Stimulated activated CD8-positive, alpha-beta memory T cell treated with anti-CD3 and anti-CD28 coated beads, Interleukin-4, amount 100 ng/mL, for 24 hours (primary cell): Measurements from ENCODE around the gene MCMBP.
"Not testable (repeated sequence)": the region's sequence is repeated elsewhere in the genome, so short reads cannot be mapped to it uniquely, and the experiment has no call there.

Experiments used
- DNase-seq: peaks from one replicate; pipeline ENCODE4 v3.0.0-alpha.2; 2020; ENCODE audit warnings: low read depth

MCMBP gene

DNA sequence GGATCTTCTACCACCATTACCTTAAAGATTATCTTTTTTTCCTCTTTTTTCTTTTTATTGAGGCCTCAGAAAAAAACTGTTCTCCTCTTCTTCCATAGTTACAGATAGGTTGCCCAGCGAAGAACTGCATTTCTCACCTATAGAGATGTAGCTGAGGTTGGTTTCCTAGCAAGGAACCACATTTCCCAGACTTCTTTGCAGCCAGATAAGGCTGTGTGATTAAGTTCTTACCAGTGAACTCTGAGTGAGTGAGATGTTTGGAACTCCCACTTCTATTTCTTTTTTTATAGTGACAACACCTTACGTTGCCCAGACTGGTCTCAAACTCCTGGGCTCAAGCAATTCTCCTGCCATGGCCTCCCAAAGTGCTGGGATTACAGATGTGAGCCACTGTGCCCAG is 5.9 kb upstream of the MCMBP start:
- no peak for DNase-seq

DNA sequence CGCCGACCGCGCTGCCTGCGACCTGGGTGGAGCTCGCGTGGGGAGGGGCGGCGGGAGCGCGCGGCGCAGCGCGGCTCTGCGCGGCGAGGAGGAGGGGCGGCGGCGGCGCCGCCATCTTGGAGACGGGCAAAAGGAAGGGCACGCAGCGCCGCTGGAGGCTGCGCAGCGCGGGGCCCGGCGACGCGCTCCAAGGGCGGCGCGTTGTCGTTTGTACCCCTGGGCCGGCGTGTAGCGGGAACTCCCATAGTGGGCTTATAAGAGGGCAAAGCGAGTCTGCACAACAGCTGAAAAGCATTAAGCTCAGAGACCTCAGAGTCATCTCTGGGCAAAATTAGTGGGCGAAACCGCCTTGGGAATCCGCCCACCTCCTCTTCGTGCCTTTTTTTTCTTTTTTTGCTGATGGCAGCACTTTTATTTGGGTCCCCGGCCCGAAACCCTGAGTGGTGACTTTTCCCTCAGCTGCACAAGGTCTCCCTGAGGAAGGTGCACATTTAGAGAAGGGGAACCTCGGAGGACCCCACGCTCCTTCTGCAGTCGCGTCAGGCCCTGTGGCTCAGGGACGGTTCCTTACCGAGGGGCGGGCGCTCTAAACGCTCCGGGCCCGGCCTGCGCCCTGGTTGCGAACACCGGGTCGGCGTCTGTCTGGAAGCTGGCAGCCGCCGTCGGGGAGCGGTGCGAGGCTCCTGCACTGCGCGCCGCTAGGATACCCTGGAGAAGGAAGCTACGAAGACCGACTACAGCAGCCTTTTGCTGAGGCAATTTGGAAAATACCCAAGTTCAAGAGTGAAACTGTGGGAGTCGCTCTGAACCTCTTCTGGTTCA is 428 bp upstream of the MCMBP start:
- DNase-seq, result peak; percentile 83

DNA sequence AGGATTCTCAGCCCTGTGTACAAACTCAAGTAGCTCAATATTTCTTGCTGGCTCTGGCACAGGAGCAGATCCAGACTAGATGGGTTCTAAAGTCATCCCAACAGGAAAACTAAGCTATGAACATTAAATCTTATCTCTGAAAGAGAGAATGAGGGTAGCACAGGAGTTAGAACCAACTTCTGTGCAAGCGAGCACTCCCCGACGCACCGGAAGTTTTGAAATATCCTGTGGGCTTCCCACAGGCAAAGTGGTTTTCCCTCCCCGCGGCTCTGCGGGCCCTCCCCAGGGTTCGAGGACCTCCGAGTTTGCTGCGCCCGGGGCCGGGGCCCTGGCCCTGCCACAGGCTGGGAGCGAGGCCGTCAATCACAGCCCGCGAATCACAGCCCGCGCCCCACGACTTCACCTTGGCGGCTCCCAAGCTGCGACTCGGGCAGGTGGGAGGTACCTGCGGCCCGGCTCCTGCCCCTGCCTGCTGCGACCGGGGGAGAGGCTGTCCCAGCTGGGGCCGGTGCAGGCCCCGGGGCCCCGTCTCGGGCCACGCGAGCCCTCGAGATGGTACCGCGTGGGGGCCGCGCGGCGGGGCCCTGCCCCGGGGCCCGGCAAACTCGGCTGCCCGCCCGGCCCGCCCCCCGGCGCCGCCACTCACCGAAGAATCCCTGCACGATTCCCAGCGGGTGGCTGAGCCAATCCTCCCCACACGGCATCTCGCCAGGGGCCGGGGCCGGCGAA is 598 bp downstream of the MCMBP start:
- peak; percentile 31 for DNase-seq

DNA sequence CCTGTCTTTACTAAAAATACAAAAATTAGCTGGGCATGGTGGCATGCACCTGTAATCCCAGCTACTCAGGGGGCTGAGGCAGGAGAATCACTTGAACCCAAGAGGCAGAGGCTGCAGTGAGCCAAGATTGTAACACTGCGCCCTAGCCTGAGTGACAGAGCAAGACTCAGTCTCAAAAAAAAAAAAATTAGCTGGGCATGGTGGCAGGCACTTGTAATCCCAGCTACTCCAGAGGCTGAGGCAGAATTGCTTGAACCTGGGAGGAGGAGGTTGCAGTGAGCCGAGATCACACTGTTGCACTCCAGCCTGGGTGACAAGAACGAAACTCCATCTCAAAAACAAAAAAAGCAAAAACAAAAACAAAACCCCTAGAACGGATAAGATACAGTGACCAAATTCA is 3.2 kb downstream of the MCMBP start:
- DNase-seq, result not testable (repeated sequence)

DNA sequence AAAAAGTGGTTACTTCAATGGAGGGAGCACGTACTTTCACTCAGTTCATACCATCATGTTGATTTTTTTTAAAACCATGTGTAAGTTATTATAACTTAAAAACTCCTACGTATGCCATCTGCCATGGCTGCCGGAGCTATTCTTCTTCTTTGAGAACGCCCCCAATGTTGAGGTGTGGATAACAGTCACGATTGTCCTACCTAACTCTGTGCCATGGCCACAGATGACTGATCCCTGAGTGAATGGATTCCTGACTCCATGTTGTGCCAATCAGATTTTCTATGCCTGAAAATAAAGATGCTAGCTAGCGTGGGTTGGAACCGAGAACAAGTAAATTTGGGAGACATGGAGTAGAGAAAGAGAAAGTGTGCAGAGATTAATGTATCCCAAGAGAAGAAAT is 5.3 kb downstream of the MCMBP start:
- DNase-seq, result no peak

DNA sequence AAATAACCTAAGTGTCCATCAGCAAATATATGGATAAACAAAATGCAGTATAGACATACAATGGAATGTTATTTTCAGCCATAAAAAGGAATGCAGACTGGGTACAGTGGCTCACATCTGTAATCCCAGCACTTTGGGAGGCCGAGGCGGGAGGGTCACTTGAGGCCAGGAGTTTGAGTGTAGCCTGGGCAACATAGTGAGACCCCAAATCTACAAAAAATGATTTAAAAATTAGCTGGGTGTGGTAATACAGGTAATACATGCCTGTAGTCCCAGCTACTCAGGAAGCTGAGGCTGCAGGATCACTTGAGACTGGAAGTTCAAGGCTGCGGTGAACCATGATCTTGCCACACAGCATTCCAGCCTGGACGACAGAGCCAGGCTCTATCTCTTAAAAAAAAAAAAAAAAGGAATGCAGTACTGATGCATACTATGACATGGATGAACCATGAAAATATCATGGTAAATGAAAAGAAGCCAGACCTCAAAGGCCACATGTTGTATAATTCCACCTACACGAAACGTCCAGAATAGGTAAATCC is 6.9 kb downstream of the MCMBP start:
- DNase-seq, result no peak

DNA sequence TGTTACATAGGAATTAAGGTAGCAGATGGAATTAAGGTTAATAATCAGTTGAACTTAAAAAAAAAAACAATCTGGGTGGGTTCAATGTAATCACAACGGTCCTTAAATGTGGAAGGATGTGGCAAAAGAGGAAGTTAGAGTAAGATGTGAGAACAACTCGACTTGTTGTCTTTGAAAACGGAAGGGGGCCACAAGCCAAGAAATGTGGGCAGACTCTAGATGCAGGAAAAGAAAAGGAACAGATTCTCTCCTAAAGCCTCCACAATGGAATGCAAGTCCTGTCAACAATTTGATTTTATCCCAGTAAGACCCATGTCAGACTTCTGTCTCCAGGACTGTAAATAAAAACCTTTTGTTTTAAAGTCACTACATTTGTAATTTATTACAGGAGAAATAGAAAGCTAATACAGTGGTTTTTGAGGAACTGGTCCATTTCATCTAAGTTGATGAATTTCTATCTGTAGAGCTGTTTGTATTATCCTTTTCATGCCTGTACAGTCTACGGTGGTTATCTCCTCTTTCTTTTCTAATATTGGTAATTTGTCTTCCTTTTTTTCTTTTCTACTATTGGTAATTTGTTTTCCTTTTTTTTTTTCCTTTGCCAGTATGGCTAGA is 8.6 kb downstream of the MCMBP start:
- no peak for DNase-seq

DNA sequence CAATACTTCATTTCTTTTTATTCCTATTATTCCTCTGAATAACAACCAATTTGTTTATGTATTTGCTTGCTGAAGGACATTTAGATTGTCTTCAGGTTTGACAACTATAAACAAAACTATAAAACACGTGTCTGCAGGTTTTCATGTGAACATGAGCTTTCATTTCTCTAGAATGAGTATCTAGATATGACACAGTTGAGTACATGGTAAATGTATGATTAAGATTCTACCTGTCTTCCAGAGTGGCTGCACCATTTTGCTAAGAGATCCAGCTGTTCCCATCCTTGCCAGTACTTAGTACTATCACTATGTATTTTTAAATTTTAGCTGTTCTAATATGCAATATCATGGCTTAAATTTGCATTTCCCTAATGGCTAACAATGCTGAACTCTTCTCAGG is 10.1 kb downstream of the MCMBP start:
- no peak for DNase-seq

DNA sequence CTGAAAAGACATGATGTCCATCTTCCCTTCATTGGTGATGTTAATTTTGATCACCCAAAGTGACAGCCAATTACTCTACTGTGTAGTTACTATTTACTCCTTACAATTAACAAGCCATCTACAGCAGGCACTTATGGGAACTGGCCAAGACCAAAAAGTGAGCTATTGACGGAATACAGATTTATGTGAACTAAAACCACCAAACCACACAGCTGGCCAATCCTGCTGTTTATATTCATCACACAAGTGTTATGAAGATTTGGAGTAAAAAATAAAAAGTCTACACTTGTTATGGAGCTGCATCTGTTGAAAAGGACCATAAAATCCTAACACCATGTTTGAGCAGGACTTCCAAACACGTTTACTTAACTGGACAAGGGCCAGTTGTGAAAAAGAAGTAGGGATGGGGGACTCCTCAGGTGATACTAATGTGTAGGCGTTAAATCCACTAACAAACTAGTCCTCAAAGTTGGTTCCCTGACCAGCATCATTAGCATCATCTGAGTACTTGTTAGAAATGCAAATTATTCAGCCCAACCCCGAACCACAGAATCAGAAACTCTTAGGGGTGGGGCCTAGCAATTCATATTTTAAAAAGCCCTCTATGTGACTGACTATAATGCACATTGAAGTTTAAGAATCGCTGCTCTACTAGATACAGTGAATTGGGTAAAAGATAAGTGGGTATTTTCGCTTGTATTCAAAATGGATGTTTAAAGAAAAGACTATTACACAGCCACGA is 11.6 kb downstream of the MCMBP start:
- DNase-seq, result no peak

DNA sequence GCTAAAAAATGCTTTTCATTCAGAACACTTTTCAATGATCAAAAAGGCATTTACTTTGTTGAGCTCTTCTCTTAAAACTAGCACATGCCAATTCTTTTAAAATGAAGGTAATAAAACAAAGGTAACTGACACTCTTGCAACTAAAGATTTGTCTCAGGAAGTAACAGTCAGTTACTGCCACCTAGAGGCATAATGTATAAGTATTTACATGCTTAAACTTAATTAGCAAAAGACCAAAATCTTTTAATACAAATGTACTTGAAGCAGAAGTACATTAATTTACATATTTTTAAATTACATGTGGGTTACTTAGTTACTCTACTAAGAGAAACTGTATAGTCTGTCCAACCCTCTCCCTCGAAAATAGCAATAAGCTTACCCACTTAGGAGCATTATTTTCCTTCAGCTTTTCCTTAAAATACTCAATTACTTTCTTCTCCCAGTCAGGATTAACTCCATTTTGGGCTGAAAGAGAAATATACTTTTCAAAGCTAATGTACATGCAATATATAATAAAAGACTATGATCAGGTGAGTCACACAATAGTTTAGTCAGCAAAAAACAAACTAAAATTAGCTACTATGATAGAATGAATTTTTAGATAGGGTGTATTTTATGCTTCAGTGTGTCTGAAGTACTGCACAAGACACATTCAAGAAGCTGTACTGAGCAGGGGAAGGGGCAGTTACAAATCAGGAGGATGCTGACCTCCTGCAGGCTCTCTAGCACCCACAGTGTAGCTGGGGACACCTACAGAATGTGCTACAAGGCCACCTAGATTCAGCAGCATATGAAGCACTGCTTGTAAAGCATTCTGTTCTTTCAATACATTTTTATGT is 13.0 kb downstream of the MCMBP start:
- DNase-seq, result no peak

DNA sequence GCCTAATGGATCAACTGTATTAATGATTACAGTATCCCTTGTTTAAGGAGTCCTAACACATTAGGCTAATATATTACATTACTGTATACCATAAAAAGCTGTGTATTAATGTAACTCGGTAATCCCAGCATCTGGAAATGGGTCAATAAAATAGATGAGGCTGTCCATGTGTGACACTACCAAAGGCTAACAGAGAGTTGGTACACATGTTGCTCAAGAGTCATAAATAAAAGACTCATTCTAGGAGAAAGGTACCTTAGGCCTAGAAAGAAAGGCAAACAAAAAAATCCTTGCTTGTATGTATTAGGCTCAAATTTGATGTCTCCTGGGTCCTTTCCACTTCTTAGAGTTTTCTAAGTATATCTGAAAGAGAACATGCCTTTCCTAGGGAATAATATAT is 14.6 kb downstream of the MCMBP start:
- no peak for DNase-seq

DNA sequence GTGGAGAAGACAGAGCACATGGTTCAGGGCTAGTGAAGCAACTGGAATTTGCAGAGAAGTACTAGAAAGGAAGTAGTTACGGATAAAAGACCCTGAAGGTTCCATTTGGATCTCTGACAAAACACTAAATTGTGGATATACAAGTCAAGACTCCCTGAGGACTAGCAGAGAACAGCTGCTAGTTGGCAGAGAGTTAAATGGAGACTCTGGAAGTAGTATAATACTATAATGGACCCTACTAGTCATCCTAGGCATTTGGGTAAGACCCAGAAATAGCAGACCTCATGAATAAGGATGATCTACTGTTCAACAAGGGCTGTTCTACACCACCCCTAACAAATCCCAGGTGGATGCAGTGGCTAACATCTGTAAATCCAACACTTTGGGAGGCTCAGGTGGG is 19.1 kb downstream of the MCMBP start:
- DNase-seq, result no peak

DNA sequence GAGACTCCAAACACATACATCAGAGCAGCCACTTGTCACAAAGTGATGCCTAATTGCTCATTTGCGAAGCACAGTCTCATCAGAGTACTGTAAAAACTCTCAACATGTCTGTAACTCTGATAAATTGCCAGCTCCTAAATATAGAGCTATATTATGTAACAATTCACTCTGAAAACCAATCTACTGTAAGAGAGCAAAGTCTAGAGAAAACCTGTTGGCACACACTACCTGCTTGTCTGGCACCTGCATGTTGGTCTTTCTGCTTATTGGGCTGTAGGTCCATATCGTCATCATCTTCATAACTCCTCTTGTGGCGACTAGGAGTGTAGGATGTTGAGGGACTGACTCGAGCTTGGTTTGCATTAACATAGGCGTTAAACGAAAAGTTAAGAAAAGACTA is 19.8 kb downstream of the MCMBP start:
- no peak for DNase-seq

DNA sequence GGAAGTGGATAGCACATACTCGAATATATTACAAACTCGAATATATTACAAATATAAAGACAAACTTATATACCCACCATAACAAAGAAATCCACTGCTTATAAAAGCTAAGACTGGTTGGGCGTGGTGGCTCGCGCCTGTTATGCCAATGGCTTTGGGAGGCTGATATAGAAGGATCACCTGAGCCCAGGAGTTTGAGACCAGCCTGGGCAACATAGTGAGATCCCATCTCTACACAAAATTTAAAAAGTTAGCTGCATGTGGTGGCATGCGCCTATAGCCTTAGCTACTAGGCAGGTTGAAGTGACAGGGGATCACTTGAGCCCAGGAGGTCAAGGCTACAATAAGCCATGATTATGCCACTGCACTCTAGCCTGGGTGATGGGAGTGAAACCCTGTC is 20.4 kb downstream of the MCMBP start:
- no peak for DNase-seq

DNA sequence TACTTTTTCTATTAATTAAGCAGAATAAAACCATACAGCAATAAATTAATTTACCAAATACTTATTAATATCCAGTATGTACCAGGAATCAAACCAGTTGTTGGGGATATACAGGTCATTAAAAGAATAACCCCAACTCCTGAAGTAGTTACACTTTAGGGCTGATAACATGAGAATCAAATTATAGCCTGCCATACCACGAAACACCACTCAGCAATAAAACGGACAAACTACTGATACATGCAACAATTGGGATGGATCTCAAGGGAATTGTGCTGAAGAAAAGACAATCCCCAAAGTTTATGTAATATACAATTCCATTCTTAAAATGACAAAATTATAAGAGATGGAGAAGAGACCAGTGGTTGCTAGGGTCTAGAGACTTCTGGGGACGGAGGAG is 22.7 kb downstream of the MCMBP start:
- no peak for DNase-seq

DNA sequence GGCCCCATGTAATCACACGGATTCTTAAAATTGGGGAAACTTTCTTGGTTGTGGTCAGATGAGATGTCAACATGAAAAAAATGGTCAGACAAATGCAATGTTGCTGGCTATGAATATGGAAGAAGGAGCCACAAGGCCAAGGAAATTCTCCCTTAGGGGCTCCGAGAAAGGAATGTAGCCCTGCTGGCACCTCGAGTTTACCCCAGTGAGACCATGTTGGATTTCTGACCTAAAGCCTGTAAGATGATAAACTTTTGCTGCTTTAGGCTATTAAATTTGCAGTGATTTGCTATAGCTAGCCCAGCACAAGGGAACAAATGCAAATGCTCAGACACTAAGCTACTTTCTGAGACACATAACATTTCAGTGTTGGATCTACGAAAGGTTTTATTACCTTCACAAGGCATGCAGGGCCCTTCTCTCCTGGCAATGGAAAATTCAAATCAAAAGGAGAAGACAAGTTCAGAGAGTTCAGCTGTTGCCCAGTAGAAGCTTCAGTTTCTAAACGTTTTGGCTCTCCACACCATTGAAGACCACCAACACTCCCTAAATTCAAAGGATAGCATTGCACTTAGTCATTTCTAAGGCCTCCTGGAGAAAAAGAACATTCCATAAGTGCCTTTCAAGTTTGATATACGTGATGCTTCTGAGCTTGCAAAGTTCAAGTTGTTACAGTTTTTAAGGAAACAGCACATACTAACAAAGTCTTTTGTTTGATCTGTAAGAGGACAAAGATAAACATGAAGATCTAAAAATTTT is 23.4 kb downstream of the MCMBP start:
- DNase-seq, result no peak

DNA sequence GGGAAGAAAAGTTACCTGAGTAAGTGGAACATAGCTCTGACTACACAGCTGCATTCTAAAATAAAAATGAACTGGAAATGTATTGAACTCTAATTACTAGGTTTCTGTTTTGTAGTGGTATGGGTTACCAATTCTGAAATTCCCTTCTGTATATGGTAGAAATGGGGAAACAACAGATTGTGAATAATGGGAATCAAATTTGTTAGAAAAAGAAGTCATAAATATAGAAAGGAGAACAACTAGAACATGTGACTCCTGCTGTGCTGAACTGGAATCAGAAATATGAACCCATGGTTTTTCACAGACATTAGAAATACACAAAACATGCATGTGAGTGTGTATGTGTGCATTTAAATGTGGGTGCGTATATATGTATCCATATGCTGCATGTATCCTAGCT is 27.0 kb downstream of the MCMBP start:
- DNase-seq, result no peak

DNA sequence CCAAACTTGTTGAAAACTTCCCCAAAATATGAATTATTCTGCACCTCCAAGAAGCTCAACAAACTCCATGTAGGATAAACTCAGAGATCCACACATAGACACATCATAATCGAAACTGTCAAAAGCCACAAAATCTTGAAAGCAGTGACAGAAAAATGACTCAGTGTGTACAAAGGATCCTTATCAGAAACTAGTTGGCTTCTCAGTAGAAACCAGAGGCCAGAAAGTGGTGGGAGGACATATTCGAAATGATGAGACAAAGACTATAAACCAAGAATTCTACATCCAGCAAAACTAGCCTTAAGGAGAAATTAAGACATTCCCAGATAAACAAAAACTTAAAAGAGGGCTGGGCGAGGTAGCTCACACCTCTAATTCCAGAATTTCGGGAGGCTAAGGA is 38.5 kb downstream of the MCMBP start:
- no peak for DNase-seq

DNA sequence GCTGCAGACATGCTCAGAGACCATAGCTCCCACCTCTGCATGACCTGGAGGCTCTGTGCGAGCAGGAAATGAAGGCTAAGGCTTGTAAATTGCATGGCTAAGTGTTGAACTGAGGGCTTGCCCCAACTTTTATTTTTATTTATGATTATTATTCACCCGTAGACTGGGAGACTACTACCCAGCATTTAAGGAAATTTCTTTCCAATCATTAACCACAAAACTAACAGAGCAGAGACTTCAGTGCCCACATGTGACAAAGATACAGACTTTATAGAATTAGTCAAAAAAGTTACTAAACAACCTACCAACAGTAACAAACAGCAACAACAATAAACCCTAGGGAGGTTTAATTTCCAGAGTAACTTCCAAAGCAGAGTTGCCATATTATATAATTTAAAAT is 39.7 kb downstream of the MCMBP start:
- no peak for DNase-seq

DNA sequence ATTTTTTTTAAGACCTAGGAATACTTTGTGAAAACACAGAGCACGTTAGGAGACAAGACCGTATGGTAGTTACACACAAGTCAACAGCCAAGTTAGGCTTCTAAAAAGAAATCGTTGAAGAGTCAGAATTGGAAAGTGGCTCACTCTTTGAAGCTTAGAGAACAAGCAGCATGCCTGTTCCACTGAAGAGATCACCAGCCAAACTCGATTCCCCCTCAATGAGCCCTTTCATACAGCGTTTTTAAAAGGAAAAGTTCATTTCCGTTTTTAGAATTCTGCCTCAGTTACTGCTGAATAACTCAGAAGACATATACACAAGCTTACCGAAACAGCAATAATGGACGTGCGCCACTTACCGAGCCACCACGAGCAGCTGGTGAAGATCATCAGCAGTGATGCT is 41.0 kb downstream of the MCMBP start:
- DNase-seq, result no peak

DNA sequence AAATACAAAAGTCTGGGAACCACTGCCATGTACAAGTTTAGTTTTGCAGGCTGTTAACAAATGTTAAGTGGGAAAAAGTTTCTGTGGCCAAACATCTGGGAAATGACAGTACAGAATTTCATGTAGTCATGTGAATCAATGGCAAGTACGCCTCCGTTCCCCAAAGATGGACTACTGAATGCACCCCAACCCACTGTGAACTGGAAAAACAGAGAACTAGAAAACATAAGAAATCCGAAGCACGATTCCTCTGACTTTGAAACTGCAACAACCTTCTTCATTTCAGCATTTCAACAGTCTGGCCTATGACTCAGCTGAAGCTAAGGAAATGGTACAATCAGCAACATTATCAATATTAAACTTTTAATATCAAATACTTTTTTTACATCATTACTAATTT is 41.8 kb downstream of the MCMBP start:
- DNase-seq, result no peak
